ENCODE results near the gene SH3RF3. TPM values are rescaled to one million over a fixed set of nuclear protein-coding genes. Genes with fewer than 3 reads are reported as not detected.

Gene SH3RF3
- total RNA-seq, 1 donor from 2014 or later, result 7.3 TPM

DNA sequence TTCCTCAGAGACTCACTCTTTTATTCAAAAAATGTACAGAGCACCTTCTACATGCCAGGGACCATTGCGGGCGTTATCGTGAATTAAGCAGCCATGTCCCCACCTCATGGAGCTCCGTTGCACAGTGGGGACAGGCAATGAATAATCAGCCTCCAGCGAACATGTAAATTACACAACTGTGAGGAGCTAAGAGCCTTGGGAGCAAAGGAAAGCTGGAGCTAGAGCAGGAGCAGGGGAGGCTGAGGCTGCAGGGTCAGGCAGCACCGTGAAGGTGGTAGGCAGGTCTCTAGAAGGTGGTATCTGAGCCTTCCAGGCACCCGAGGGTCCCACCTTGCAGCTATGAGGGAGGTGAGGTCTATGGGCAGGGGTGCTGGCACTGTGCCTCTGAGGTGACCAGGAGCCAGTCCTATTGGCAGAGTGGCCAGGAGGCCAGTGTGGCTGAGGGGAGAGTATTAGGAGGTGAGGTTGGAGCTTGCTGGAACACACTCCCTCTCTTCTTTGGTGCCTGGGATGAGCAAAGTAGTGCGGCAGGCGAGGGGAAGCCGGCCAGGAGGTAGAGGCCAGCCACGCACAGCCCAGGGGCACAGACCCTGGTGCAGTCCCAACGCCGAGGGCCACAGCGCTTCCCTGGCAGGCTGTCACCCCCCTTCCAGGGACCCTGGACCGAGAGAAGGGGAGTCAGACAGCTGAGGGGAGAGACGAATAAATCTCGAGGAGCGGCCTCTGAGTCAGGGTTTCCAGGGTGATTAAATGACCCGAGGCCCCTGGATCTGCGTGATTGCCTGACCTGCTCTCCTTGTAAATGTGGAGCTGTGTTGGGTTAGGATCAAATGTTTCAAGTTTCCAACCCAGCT lies 317.5 kb downstream of the SH3RF3 start:
- TF ChIP-seq CTCF (IDR thresholded peaks at IDR 0.05; ENCODE audit: insufficient read depth, low read depth, low read length) (no peak), EZH2 (IDR thresholded peaks at IDR 0.05; ENCODE audit: insufficient read depth, low read length) (no peak)
- no peaks in the 10 kb centered on the region for H3K79me2 ChIP-seq (ENCODE audit: insufficient read depth, low read length)
- peaks cover 10% of the 10 kb centered on the region for H3K9me3 ChIP-seq (ENCODE audit: insufficient read depth, low read depth, low read length)
- peaks cover 16% of the 10 kb centered on the region for H3K4me1 Mint-ChIP-seq (ENCODE audit: low read depth, unreplicated experiment)
- H3K4me2 ChIP-seq (ENCODE audit: low read length), result peak overlapping the region; percentile 71
- peak overlapping the region; percentile 42 for H2AFZ ChIP-seq (ENCODE audit: low read depth, low read length)
- no peak overlapping the region for H3K4me3 ChIP-seq (ENCODE audit: insufficient read depth, low read depth, low read length)
- no peaks in the 10 kb centered on the region for H3K27me3 ChIP-seq (ENCODE audit: insufficient read depth, low read length)
- H3K27me3 Mint-ChIP-seq (ENCODE audit: low read depth, unreplicated experiment), result no peaks in the 10 kb centered on the region
- no peaks in the 10 kb centered on the region for H4K20me1 ChIP-seq (ENCODE audit: insufficient read depth, low read length)
- H3K4me1 ChIP-seq (ENCODE audit: insufficient read depth, low read length), result peaks cover 20% of the 10 kb centered on the region
- peaks cover 20% of the 10 kb centered on the region for H3K9me3 Mint-ChIP-seq (ENCODE audit: unreplicated experiment)
- H3K27ac ChIP-seq (ENCODE audit: low read depth, low read length), result peak overlapping the region; percentile 96
- peaks cover 4% of the 10 kb centered on the region for H3K36me3 Mint-ChIP-seq (ENCODE audit: low read depth, unreplicated experiment)
- H3K36me3 ChIP-seq (ENCODE audit: insufficient read depth, low read length), result no peaks in the 10 kb centered on the region
- H3K9ac ChIP-seq (ENCODE audit: low read length), result peak overlapping the region; percentile 84
- FAIRE-seq, result no peak
- H3K27ac Mint-ChIP-seq (ENCODE audit: unreplicated experiment), result peak overlapping the region; percentile 89
- peak overlapping the region; percentile 50 for H3K4me3 Mint-ChIP-seq (ENCODE audit: unreplicated experiment)
- DNase-seq (ENCODE audit: low read depth), result peak; percentile 36

GRCh38 chr2:109447251-109447661 lies 318.3 kb downstream of the SH3RF3 start:
- Mint-ChIP-seq H3K4me1 (ENCODE audit: low read depth, unreplicated experiment) (peaks cover 22% of the 10 kb centered on the region), H3K27ac (ENCODE audit: unreplicated experiment) (peak overlapping the region; percentile 87), H3K4me3 (ENCODE audit: unreplicated experiment) (peak overlapping the region; percentile 45), H3K9me3 (ENCODE audit: unreplicated experiment) (peaks cover 19% of the 10 kb centered on the region), H3K27me3 (ENCODE audit: low read depth, unreplicated experiment) (peaks cover 7% of the 10 kb centered on the region), H3K36me3 (ENCODE audit: low read depth, unreplicated experiment) (peaks cover 9% of the 10 kb centered on the region)
- Histone ChIP-seq H3K9me3 (ENCODE audit: insufficient read depth, low read depth, low read length) (peaks cover 10% of the 10 kb centered on the region), H4K20me1 (ENCODE audit: insufficient read depth, low read length) (no peaks in the 10 kb centered on the region), H3K4me2 (ENCODE audit: low read length) (peak overlapping the region; percentile 71), H3K79me2 (ENCODE audit: insufficient read depth, low read length) (no peaks in the 10 kb centered on the region), H3K4me3 (ENCODE audit: insufficient read depth, low read depth, low read length) (no peak overlapping the region), H3K36me3 (ENCODE audit: insufficient read depth, low read length) (no peaks in the 10 kb centered on the region), H3K27me3 (ENCODE audit: insufficient read depth, low read length) (no peaks in the 10 kb centered on the region), H2AFZ (ENCODE audit: low read depth, low read length) (no peak overlapping the region), H3K4me1 (ENCODE audit: insufficient read depth, low read length) (peaks cover 20% of the 10 kb centered on the region), H3K9ac (ENCODE audit: low read length) (peak overlapping the region; percentile 84), H3K27ac (ENCODE audit: low read depth, low read length) (peak overlapping the region; percentile 96)
- peak; percentile 74 for FAIRE-seq
- TF ChIP-seq EZH2 (IDR thresholded peaks at IDR 0.05; ENCODE audit: insufficient read depth, low read length) (no peak), CTCF (IDR thresholded peaks at IDR 0.05; ENCODE audit: insufficient read depth, low read depth, low read length) (no peak)
- peak; percentile 95 for DNase-seq (ENCODE audit: low read depth)

GRCh38 chr2:109447776-109448175 lies 318.8 kb downstream of the SH3RF3 start:
- H3K9ac ChIP-seq (ENCODE audit: low read length), result peak overlapping the region; percentile 67
- H3K27me3 ChIP-seq (ENCODE audit: insufficient read depth, low read length), result no peaks in the 10 kb centered on the region
- H3K27me3 Mint-ChIP-seq (ENCODE audit: low read depth, unreplicated experiment), result peaks cover 9% of the 10 kb centered on the region
- H2AFZ ChIP-seq (ENCODE audit: low read depth, low read length), result no peak overlapping the region
- H3K9me3 ChIP-seq (ENCODE audit: insufficient read depth, low read depth, low read length), result peaks cover 10% of the 10 kb centered on the region
- H3K4me2 ChIP-seq (ENCODE audit: low read length), result peak overlapping the region; percentile 71
- peaks cover 20% of the 10 kb centered on the region for H3K4me1 ChIP-seq (ENCODE audit: insufficient read depth, low read length)
- no peaks in the 10 kb centered on the region for H4K20me1 ChIP-seq (ENCODE audit: insufficient read depth, low read length)
- FAIRE-seq (no peak), DNase-seq (ENCODE audit: low read depth) (no peak)
- TF ChIP-seq CTCF (IDR thresholded peaks at IDR 0.05; ENCODE audit: insufficient read depth, low read depth, low read length), result no peak
- peaks cover 10% of the 10 kb centered on the region for H3K36me3 Mint-ChIP-seq (ENCODE audit: low read depth, unreplicated experiment)
- H3K79me2 ChIP-seq (ENCODE audit: insufficient read depth, low read length), result no peaks in the 10 kb centered on the region
- no peak overlapping the region for H3K4me3 ChIP-seq (ENCODE audit: insufficient read depth, low read depth, low read length)
- H3K27ac ChIP-seq (ENCODE audit: low read depth, low read length), result peak overlapping the region; percentile 96
- peaks cover 23% of the 10 kb centered on the region for H3K4me1 Mint-ChIP-seq (ENCODE audit: low read depth, unreplicated experiment)
- H3K4me3 Mint-ChIP-seq (ENCODE audit: unreplicated experiment), result no peak overlapping the region
- peak overlapping the region; percentile 62 for H3K27ac Mint-ChIP-seq (ENCODE audit: unreplicated experiment)
- H3K9me3 Mint-ChIP-seq (ENCODE audit: unreplicated experiment), result peaks cover 18% of the 10 kb centered on the region
- H3K36me3 ChIP-seq (ENCODE audit: insufficient read depth, low read length), result no peaks in the 10 kb centered on the region
